ENCODE results near the gene BAIAP2L2. TPM values are rescaled to one million over a fixed set of nuclear protein-coding genes. Genes with fewer than 3 reads are reported as not detected.

BAIAP2L2 gene
- total and polyA plus RNA-seq, 2 donors (not counting 3 experiments of a cell fraction or from before 2014, with no cell fraction given), result 0.20 to 0.35 TPM

DNA sequence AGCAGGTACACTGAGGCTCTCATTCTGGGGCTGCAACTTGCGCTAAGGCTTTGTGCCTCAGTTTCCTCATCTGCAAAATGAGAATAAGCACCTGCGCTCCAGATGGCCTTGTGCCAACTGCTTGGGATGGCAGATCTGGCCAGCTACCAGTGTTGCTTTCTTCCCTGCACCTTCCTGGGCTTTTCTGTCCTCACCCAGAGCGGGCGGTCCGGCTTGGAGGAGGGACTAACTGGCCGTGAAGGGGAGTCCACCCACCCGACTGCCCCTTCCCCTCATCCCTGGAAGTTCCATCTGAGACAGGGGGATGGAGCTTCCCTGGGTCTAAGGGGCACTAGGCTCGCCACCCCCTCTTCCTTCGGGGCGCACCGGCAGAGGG lies 30.0 kb downstream of the BAIAP2L2 start:
- dilution Hi-C loops (cut with MboI; ENCODE audit: extremely low pct_ligation_motif_present, low sequenced_read_pairs), result no loop called here
- Histone ChIP-seq H3K4me3 (replicated peaks in 1 of 3; ENCODE audit: insufficient read depth in 1 of 3, low read depth in 1 of 3, low read length in 3 of 3) (no peak overlapping the region), H3K79me2 (ENCODE audit: control insufficient read depth, insufficient read depth, low read length) (no peaks in the 10 kb centered on the region)

DNA sequence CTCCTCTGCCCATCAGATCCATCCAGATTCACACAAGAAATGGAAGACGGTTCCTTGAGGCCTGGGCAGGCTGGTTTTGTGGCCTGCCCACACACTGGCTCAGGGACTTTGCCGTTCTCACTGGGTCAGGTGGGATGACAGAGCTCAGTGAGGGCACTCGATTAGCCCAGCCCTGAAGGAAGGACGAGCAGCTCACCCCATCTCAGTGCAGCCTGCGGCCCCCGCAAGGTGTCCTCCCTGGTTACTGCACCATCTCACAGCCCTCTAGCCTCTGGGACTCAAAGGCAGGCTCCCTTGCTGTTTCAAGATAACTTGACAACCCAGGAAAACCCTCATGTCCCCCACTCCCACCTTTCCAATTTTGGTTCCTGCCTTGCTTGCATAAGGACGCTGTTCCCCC lies 30.7 kb downstream of the BAIAP2L2 start:
- Histone ChIP-seq H3K79me2 (ENCODE audit: control insufficient read depth, insufficient read depth, low read length) (no peaks in the 10 kb centered on the region), H3K4me3 (replicated peaks in 1 of 3; ENCODE audit: insufficient read depth in 1 of 3, low read depth in 1 of 3, low read length in 3 of 3) (no peak overlapping the region), H3K27me3 (ENCODE audit: control insufficient read depth in 2 of 2, insufficient read depth in 2 of 2, low read length in 2 of 2) (peaks cover 9 to 12% of the 10 kb centered on the region in 2 experiments), H3K27ac (ENCODE audit: insufficient read depth, low read depth, low read length) (no peak overlapping the region), H3K9me3 (replicated peaks; ENCODE audit: control insufficient read depth, insufficient read depth, low read length) (no peaks in the 10 kb centered on the region), H3K9me1 (replicated peaks; ENCODE audit: control insufficient read depth, extremely low read depth, insufficient read depth, low read length) (no peaks in the 10 kb centered on the region), H3K9ac (replicated peaks; ENCODE audit: extremely low read depth, insufficient read depth, low read length) (no peak overlapping the region), H2AFZ (ENCODE audit: low read depth, low read length) (no peak overlapping the region), H3K4me2 (ENCODE audit: insufficient read depth, low read length) (no peak overlapping the region), H3K36me3 (ENCODE audit: control insufficient read depth in 2 of 2, extremely low read depth in 1 of 2, insufficient read depth in 2 of 2, low read length in 2 of 2) (no peaks in the 10 kb centered on the region), H3K4me1 (ENCODE audit: control insufficient read depth, extremely low read depth, insufficient read depth, low read length) (peaks cover 5% of the 10 kb centered on the region), H4K20me1 (replicated peaks; ENCODE audit: control insufficient read depth, extremely low read depth, insufficient read depth, low read length) (no peaks in the 10 kb centered on the region)
- CTCF ChIA-PET, result no interaction called here
- TF ChIP-seq EZH2 (IDR thresholded peaks at IDR 0.05; ENCODE audit: borderline replicate concordance, low read depth, low read length, severe bottlenecking) (no peak), POLR2A (IDR thresholded peaks at IDR 0.05; ENCODE audit: low read depth, low read length) (no peak), GATA2 (IDR thresholded peaks at IDR 0.05; ENCODE audit: insufficient read depth, insufficient read length, low read depth, low read length) (no peak), POLR2AphosphoS5 (IDR thresholded peaks at IDR 0.05; ENCODE audit: insufficient read depth, low read depth, low read length) (no peak), MYC (IDR thresholded peaks at IDR 0.05; ENCODE audit: low read depth, low read length) (no peak), FOS (IDR thresholded peaks at IDR 0.05; ENCODE audit: borderline replicate concordance, insufficient read depth, low read length) (no peak), JUN (IDR thresholded peaks at IDR 0.05; ENCODE audit: borderline replicate concordance, insufficient read depth, insufficient read length, low read depth) (no peak)
- TF ChIP-seq, protein P1, sequence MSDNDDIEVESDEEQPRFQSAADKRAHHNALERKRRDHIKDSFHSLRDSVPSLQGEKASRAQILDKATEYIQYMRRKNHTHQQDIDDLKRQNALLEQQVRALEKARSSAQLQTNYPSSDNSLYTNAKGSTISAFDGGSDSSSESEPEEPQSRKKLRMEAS (IDR thresholded peaks at IDR 0.05; ENCODE audit: insufficient read depth, insufficient read length), result no peak
- TF ChIP-seq, protein P2, sequence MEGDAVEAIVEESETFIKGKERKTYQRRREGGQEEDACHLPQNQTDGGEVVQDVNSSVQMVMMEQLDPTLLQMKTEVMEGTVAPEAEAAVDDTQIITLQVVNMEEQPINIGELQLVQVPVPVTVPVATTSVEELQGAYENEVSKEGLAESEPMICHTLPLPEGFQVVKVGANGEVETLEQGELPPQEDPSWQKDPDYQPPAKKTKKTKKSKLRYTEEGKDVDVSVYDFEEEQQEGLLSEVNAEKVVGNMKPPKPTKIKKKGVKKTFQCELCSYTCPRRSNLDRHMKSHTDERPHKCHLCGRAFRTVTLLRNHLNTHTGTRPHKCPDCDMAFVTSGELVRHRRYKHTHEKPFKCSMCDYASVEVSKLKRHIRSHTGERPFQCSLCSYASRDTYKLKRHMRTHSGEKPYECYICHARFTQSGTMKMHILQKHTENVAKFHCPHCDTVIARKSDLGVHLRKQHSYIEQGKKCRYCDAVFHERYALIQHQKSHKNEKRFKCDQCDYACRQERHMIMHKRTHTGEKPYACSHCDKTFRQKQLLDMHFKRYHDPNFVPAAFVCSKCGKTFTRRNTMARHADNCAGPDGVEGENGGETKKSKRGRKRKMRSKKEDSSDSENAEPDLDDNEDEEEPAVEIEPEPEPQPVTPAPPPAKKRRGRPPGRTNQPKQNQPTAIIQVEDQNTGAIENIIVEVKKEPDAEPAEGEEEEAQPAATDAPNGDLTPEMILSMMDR (IDR thresholded peaks at IDR 0.05; ENCODE audit: extremely low read depth in 1 of 2, insufficient read depth in 1 of 2, low read depth in 1 of 2, low read length in 2 of 2), result no peak
- POLR2A ChIA-PET, result no interaction called here
- intact Hi-C loops (cut with micrococcal nuclease), result no loop called here
- no peak for DNase-seq (ENCODE audit: low read depth, low spot score)
- dilution Hi-C loops (cut with MboI; ENCODE audit: extremely low pct_ligation_motif_present, low sequenced_read_pairs), result no loop called here
- no TSS peak for BruUV-seq (replicated peaks)
- FAIRE-seq, result no peak

More for the DNA sequence above, 30.0 kb downstream of the BAIAP2L2 start:
- Histone ChIP-seq H3K4me2 (ENCODE audit: insufficient read depth, low read length) (no peak overlapping the region), H3K9me1 (replicated peaks; ENCODE audit: control insufficient read depth, extremely low read depth, insufficient read depth, low read length) (no peaks in the 10 kb centered on the region), H3K36me3 (ENCODE audit: control insufficient read depth in 2 of 2, extremely low read depth in 1 of 2, insufficient read depth in 2 of 2, low read length in 2 of 2) (no peaks in the 10 kb centered on the region), H3K4me1 (ENCODE audit: control insufficient read depth, extremely low read depth, insufficient read depth, low read length) (peaks cover 5% of the 10 kb centered on the region), H3K27me3 (ENCODE audit: control insufficient read depth in 2 of 2, insufficient read depth in 2 of 2, low read length in 2 of 2) (peaks cover 9 to 12% of the 10 kb centered on the region in 2 experiments), H3K9ac (replicated peaks; ENCODE audit: extremely low read depth, insufficient read depth, low read length) (no peak overlapping the region), H3K27ac (ENCODE audit: insufficient read depth, low read depth, low read length) (no peak overlapping the region), H3K9me3 (replicated peaks; ENCODE audit: control insufficient read depth, insufficient read depth, low read length) (no peaks in the 10 kb centered on the region), H2AFZ (ENCODE audit: low read depth, low read length) (peak overlapping the region; percentile 60), H4K20me1 (replicated peaks; ENCODE audit: control insufficient read depth, extremely low read depth, insufficient read depth, low read length) (no peaks in the 10 kb centered on the region)
- ChIA-PET POLR2A (no interaction called here), CTCF (no interaction called here)
- intact Hi-C loops (cut with micrococcal nuclease), result no loop called here
- DNase-seq (ENCODE audit: low read depth, low spot score), result no peak
- no peak for FAIRE-seq
- TF ChIP-seq GATA2 (IDR thresholded peaks at IDR 0.05; ENCODE audit: insufficient read depth, insufficient read length, low read depth, low read length) (no peak), POLR2A (IDR thresholded peaks at IDR 0.05; ENCODE audit: low read depth, low read length) (no peak), EZH2 (IDR thresholded peaks at IDR 0.05; ENCODE audit: borderline replicate concordance, low read depth, low read length, severe bottlenecking) (no peak), MYC (IDR thresholded peaks at IDR 0.05; ENCODE audit: low read depth, low read length) (no peak), FOS (IDR thresholded peaks at IDR 0.05; ENCODE audit: borderline replicate concordance, insufficient read depth, low read length) (no peak), JUN (IDR thresholded peaks at IDR 0.05; ENCODE audit: borderline replicate concordance, insufficient read depth, insufficient read length, low read depth) (no peak)
- TF ChIP-seq, protein P2 (IDR thresholded peaks at IDR 0.05; ENCODE audit: extremely low read depth in 1 of 2, insufficient read depth in 1 of 2, low read depth in 1 of 2, low read length in 2 of 2), result no peak
- BruUV-seq (replicated peaks), result no TSS peak
